Suprapubic skin (tissue), 3 donors: ENCODE measurements around the gene VWA3B.

ENCODE experiments used
- CTCF ChIP-seq, 2 donors: fragments of 200-600 bp in 1 of 2; fragments of 450-650 bp in 1 of 2; sonication (generic) in 1 of 2; IDR thresholded peaks; one replicate each; pipeline ENCODE4 v1.5.1; 2016 to 2019; ENCODE audit warnings: antibody characterized with exemption in 2 of 2, mild to moderate bottlenecking in 1 of 2, moderate library complexity in 1 of 2
- POLR2A ChIP-seq, 2 donors: fragments of 450-650 bp; IDR thresholded peaks; one replicate each; pipeline ENCODE4 v1.6.1; 2017; ENCODE audit warnings: antibody characterized with exemption in 2 of 2, mild to moderate bottlenecking in 2 of 2, moderate library complexity in 2 of 2

- no peak for TF ChIP-seq CTCF (IDR thresholded peaks at IDR 0.05)
- TF ChIP-seq POLR2A (IDR thresholded peaks at IDR 0.05), result no peak
Measured at GRCh38 chr2:98177986-98178385, 91.0 kb downstream of the VWA3B start.
